GM12801 (cell line): ENCODE measurements around the gene VTCN1.

ENCODE experiments used
- TF ChIP-seq, protein P1 (sequence below): IDR thresholded peaks from one replicate; pipeline ENCODE4 v1.5.1; 2011; ENCODE audit warnings: control low read depth; ENCODE audit not compliant: insufficient read length; ENCODE audit errors: extremely low read depth

VTCN1 gene

DNA sequence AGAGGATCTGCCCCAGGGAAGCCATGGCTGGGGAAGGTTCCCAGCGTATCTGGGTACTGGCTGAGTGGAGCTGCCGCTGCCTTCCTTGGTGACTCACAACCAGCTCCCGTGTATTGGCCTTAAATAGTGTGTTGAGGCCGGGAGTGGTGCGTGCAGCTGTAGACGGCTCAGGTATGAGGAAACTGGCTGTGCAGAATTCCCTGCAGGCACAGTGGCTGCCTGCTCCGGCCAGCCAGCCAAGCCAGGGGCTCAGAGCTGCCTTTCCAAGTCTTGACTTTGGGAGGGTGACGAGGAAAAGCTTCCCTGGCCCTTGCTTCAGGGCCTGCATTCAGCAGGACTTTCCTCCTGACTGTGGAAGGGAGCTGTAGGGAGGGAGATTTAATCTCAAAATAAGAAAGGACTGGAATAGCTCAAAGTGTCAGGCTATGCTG is at the start of gene VTCN1:
Gene VTCN1, minus strand, starts transcription at position 97 of the 431 bp plus-strand sequence. Its CDS starts 72 bp downstream, at position 25.
- TF ChIP-seq, protein P1, sequence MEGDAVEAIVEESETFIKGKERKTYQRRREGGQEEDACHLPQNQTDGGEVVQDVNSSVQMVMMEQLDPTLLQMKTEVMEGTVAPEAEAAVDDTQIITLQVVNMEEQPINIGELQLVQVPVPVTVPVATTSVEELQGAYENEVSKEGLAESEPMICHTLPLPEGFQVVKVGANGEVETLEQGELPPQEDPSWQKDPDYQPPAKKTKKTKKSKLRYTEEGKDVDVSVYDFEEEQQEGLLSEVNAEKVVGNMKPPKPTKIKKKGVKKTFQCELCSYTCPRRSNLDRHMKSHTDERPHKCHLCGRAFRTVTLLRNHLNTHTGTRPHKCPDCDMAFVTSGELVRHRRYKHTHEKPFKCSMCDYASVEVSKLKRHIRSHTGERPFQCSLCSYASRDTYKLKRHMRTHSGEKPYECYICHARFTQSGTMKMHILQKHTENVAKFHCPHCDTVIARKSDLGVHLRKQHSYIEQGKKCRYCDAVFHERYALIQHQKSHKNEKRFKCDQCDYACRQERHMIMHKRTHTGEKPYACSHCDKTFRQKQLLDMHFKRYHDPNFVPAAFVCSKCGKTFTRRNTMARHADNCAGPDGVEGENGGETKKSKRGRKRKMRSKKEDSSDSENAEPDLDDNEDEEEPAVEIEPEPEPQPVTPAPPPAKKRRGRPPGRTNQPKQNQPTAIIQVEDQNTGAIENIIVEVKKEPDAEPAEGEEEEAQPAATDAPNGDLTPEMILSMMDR = no peak

DNA sequence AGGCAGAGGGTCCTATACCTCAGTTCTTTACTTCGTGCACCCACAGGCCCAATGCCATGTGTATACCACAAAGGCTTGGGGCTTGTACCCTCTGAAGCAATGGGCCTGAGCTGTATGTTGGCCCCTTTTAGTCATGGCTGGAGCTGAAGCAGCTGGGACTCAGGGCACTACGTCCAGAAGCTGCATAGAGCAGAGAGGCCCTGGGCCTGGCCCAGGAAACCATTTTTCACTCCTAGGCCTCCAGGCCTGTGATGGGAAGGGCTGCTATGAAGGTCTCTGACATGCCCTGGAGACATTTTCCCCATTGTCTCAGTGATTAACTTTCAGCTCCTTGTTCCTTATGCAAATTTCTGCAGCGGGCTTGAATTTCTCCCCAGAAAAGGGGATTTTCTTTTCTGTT is 48.1 kb upstream of the VTCN1 start:
- TF ChIP-seq, protein P1 = no peak

DNA sequence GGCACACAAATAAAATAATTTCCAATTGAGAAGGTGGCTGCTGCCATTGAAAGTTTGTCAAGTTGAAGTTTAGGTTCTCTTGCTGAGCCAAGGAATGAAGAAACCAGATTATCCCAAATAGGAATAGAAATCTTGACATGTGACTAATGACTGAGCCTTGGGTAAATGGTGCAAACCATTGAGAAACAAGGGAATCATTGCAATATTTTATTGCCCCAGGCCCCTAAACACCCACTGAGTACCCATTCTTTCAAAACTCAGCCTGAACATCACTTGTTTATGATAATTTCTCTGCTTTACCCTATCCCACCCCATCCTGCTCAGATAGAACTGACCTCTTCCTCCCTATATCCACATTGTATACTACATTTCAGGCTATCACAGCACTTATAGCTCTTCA is 46.6 kb upstream of the VTCN1 start:
- TF ChIP-seq, protein P1 = no peak

DNA sequence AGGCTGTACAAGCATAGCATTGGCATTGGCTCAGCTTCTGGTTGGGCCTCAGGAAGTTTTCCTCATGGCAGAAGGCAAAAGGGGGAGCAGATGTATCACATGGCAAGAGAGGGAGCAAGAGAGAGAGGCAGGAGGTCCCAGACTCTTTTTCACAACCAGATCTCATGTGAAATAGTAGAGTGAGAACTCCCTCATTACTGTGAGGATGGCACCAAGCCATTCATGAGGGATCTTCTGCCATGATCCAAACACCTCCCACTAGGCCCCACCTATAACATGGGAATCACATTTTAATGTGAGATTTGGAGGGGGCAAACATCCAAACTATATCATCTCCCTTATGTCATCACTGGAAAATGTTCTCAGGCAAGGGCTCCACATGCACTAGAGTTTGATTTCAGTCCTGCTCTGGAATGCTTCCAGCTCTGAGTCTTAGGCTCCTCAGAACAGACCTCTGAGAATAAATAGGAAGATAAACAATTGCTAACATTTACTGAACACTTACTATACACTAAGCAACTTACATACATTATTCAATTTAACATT is 39.4 kb upstream of the VTCN1 start:
- TF ChIP-seq, protein P1 = no peak

DNA sequence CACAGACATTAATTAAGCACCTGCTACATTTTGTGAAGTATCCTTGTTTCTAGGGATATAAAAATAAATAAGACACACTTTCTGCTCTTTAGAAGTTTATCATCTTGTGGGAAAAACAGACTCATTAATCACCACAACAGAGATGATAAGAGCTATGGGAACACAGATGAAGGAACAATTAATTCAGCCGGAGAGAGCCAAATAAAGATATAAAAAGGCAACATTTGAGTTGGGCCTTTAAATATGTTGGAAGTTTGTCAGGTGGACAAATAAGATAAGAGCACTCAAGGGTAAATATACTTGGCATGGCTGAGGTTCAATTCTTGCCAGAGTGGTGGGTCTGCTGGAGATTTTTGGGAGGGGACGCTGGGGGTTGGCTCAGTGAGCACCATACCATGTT is 34.2 kb upstream of the VTCN1 start:
- TF ChIP-seq, protein P1 = no peak

DNA sequence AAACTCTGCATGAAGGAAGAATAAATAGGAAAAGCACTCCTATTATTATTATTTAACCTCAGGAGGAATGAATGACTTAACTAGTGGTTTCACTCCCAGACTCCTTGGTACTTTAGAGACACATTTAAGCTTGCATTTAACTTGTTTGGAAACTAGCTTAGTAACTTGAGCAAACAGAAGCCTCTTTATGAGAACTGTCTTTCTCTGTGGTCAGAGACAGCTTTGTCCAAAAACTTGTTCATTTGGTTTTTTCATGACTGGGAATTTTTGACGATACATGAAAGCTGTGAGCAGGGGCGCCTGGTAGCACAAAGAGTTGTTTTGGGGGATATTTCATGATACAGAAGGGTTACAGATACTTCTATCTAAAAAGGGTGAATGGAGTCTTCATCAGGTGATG is 33.6 kb upstream of the VTCN1 start:
- TF ChIP-seq, protein P1 = no peak

DNA sequence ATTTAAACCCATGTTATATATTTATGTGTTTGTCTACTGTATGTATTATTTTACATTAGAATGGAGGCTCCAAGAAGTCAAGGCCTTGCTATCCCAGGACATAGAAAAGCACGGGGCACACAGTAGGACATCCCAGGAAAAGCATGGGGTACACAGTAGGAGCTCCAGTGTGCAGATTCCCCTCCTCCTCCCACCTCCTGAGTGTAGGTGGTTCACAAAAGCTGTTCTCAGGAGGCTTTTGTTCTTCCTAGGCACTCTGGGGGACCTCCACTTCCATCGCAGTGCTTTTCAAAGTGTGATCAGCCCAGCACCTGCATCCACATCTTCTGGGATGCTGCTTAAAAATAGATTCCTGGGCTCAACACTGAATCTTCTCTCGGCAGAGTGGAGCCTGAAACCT is 30.8 kb upstream of the VTCN1 start:
- TF ChIP-seq, protein P1 = no peak
